HG03520 (cell line): ENCODE data around the gene LIM2.

Experiments used
- ATAC-seq: cut with Tn5 transposase; IDR thresholded peaks from one replicate; pipeline ENCODE4 v1.9.1; 2021; ENCODE audit warnings: mild to moderate bottlenecking, moderate library complexity; ENCODE audit not compliant: unreplicated experiment

The LIM2 gene

DNA sequence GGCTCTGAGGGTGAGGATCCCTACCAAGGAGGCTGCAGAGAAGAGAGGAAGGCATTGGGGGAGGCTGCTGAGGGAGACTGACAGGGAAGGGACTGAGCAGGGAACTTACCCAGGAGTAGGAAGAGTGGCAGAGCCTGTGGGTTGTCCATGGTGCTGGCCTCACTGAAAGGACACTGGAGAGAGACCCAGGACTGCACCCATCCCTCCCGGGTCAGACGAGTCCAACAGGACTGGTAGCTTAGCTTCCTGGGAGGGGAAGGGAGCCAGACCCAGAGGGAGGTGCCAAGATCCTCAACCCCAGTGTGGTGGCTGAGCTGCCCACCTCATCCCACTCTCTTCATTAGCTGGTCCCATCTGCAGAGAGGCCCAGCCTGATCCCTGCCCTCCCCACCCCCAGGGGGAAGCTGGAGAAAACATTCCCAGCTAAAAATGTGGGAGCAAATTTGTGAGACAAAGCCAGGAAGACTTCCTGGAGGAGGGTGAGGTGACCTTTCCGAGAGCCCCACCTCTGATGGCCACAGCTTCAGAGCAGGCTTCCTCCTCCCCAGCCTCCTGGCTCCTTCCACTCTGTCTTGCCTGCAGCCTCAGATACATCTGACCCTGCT lies 45.7 kb downstream of the LIM2 start, which contains the start of gene VSIG10L:
TSS of gene VSIG10L (minus strand) at position 164 of the 605 bp plus-strand sequence. CDS start at position 149, 15 bp downstream.
- ATAC-seq, result no peak

DNA sequence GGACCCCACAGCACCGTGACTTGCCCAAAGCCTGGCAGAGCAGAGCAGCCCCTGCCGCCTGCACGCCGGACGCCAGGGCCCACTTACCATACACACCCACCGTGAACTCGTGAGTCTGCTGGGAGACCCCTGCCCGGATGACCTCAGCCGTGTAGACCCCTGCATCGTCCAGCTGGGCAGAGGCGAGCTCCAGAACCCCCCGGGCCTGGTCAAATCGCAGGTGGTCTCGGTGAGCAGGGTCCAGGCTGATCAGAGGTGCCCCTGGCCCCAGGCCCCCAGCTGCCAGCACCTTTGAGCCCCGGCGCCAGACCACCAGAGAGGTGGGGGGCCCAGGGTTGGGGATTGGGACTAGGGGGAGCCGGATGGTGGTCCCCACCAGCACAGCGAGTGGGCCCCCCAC lies 46.7 kb downstream of the LIM2 start:
- no peak for ATAC-seq

DNA sequence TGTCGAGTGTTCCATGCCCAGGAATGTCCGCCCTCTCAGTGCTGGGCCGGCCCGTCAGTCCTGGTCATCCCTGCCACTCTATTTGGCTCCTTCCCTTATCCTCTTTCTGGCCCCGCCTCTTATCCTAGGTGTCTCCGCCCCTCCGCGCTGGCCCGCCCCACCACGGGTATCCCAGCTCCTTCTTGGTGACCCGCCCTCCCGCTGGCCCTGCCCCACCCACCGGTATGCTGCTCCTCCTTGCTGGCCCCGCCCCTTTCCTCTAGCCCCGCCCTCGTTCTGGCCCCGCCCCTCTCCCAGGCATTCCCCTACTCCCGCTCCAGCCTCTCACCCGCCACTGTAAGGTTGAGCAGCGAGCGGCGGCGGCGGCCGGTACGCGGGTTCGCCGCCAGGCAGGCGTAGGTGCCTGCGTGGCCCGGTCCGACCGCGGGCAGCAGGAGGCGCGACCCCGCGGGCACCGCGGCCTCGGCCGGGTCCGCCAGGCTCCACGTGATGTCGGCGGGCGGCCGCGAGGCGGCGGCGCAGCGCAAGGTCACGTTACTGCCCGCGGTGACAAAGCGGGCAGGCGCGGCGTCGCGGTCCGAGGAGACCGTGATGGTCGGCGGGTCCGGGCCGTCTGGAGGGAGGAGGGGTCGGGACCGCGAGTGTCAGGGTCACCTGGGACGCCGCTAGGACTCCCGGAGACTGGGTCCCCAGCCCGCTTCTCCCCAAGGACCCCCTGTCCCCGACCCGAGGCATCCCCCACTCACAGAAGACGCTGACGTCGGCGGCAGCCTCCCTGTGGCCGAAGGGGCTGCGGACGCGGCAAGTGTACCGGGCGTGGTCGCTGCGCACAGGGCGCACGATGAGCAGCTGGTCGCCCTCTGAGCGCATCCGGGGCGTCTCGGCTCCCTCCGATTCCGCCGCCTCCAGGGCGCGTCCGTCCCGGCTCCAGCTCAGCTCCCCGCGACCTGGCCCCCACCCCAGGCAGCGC lies 47.8 kb downstream of the LIM2 start:
- ATAC-seq, result peak; percentile 52

DNA sequence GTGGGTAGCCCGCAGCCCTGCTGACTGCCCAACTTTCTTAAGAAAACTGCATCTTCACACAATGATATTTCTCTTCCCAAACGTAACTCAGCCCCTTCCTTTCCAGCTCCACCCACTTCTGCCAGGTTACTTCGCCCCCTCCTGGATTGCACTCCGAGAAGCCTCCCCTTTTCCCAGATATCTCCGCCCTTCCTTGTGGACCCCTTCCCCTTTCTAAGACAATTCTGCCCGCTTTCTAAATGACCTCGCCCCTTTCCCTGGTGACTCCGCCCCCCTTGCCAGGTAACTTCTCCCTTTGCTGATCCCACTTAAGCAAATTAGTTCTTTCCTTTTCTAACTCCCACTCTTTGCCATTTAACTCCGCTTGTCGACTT lies 48.5 kb downstream of the LIM2 start:
- peak; percentile 2 for ATAC-seq

DNA sequence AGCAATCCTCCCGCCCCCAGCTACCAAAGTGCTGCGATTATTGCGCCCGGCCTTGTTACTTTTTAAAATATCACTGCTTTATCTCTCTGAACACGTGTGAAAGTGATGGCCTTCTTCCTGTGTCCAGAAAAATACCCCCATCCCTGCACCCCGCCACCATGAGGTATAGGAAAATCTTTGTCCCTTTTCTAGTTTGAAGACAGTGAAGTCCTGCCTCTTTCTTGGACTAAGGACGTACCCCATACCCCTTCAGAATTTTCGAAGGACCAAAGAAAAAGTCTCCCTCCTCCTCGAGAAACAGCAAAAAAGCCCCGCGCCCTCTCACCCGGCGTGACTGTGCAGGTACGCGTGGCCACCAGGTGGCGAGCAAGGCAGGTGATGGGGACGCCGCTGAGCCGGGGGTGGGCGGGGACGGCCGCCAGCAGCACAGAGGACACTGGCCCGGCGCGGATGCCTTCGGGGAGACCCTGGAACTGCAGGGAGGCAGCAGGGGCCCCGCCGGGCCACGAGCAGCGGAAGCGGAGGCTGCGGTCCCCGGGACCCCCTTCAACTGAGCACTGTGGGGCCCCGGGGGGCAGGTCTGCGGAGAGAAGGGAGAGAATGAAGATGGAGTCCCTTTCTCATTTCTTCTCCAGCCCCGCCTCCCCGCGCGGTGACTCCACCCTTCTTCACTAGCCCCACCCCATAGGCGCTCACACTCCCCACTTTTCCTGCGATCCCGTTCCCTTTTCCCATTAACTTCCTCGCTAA lies 49.0 kb downstream of the LIM2 start:
- ATAC-seq, result peak; percentile 64

DNA sequence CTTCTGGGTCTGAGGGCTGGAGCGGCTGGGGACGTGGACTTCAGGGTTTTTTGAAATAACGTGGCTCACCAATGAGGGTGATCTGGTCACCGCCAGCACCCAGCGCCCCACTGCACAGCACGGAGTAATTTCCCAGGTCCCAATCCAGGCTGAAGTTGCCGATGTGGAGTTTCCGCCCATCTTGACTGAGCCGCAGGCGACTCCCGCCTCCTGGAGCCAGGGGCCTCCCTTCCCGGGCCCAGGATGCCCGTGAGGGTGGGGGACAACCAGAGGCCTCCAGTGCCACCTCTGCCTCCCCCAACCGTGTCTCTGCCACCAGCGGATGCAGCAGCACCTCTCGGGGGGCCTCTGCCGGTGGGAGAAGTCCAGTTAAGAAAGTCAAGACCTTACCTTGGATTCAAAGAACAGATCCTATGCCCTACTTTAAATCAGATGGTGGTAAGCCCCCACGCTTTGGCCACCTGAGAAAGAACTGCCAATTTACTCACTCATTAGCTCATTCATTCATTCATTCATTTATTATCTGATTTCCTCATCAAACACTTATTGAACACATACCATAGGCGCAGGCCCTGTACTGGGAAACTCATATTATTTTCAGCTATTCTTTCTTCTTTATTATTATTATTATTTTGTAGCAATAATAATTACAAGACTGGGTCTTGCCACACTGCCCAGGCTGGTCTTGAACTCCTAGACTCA lies 49.8 kb downstream of the LIM2 start:
- no peak for ATAC-seq

DNA sequence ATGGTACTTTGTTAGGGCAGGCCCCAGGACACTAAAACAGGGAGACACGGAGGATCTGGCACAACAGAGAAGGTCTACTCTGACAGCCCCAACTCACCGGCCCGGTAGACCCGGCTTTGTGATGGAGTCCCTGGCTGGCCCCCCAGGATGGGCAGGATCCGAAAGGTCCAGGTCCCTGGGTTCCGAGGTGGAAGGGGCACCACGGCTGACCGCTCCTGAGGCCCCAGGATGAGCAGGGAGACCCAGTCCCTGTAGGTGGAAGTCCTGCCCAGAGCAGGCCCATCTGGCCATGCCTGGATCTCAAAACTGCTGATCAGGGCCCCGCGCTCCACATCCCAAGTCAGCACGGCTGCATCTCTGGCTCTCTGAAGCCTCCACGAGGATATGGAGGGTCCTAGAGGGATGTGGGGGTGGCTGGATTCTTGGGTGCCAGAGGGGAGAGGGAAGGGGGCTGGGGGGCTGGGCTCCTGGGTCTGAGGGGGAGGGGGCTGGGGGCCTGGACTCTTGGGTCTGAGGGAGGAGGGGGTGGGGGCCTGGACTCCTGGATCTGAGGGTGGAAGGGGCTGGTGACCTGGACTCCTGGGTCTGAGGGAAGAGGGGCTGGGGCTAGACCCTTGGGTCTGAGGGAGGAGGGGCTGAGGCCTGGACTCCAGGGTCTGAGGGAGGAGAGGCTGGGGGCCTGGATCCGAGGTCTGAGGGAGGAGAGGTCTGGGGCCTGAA lies 50.5 kb downstream of the LIM2 start:
- no peak for ATAC-seq

DNA sequence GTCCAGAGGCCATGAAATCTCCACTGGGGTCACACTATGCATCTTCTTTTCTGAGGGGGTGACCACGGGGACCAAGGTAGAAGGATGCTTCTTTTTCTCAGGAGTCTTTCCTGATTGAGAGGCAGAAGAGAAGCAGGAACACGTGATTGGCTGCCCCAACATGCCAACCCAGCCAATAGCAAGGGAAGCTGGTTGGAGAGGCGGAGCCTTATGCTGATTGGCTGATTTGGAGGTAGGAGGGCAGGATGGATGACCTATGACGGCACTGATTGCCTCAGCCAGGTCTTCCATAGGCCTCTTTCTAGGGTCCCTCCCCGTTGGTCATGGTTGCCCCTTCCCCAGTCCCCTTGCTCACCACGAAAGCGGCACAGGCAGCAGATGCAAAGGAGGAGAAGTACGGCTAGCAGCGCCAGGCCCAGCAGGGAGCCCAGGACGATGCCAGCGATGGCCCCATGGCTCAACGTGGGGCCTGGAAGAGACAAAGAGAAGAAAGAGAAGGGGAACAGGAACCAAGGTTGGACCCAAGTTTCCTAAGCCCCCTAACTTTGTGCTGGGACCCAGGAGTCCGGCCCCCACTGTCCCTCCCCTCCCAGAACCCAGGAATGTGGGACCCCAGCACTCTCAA lies 53.8 kb downstream of the LIM2 start:
- no peak for ATAC-seq

DNA sequence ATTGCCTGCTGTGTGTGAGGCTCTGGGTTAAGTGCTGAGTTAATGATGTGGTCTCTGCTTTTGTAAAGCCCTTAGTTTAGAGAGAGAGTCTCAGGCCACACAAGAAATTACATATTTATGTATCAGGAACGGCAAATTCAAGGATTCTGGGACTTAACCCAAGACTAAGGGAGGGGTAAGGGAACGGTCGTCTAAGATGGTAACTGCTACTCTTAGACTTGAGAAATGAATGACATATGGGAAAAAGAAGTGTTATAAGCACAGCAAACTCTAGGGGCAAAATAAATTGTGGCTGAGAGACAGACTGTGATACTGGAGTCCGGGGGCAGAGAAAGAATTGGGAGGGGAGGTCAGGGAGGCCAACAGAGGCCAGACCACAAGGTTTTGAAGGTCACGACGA lies 56.1 kb downstream of the LIM2 start:
- no peak for ATAC-seq

DNA sequence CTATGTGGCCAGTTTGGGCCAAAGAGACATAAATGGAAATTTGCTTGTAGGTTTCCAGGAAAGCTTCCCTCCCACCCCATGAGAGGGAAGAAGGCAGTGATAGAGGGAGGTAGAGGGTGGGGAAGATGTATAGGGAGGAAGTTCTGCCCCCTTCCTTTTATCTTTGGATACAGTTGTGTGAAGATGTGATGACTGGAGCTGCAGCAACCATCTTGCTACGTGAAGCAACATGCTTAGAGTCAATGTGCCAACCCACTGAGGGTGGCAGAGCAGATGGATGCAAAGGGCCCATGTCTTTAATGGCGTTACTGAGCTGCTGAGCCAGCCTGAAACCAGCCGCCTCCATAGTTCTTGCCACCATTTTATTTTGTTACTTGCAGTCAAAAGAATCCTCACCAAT lies 56.6 kb downstream of the LIM2 start:
- ATAC-seq, result no peak

DNA sequence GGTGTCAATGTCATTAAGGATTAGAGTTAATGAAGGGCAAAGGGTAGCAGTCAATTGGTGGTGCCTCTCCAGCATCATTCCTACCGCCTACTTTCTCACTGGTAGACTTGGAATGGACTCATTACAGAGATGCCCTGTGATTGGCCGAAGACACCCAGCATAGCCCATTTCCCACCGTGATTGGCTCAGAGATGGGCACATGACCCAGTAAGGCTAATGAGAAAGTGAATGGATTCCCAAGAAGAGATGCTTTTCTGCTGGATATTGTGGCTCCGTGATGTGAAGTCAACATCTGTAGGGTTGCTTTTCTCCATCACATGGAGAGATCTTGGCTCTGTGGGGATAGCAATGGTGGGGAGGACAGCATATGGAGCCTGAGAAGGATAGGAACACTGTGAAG lies 57.4 kb downstream of the LIM2 start:
- no peak for ATAC-seq
